ENCODE data around the gene NLGN2. TPM values are rescaled to one million over a fixed set of nuclear protein-coding genes. Genes with fewer than 3 reads are reported as not detected.

NLGN2 gene
- total RNA-seq, 2 experiments from 2014 or later, result 0.06 to 1.2 TPM

- Histone ChIP-seq H3K27ac (ENCODE audit: low read depth, low read length, poor library complexity, severe bottlenecking) (peak overlapping the region; percentile 77), H3K9me3 (ENCODE audit: low read length) (no peaks in the 10 kb centered on the region), H2AFZ (ENCODE audit: low read length) (peak overlapping the region; percentile 61; the same call in 1 of the 2 replicates), H3K4me3 (ENCODE audit: low read depth, low read length, poor library complexity, severe bottlenecking) (peak overlapping the region; percentile 76), H3K79me2 (ENCODE audit: insufficient read depth, low read depth, low read length) (peaks cover 4% of the 10 kb centered on the region; the same call in 1 of the 2 replicates), H4K20me1 (ENCODE audit: insufficient read depth, low read length) (no peaks in the 10 kb centered on the region), H3K4me2 (ENCODE audit: low read length) (peak overlapping the region; percentile 99), H3K4me1 (ENCODE audit: insufficient read depth, low read length, poor library complexity, severe bottlenecking) (peaks cover 39% of the 10 kb centered on the region), H3K36me3 (ENCODE audit: insufficient read depth, low read length) (no peaks in the 10 kb centered on the region), H3K9me2 (ENCODE audit: insufficient read depth, low read length) (no peaks in the 10 kb centered on the region)
- intact Hi-C loops (cut with micrococcal nuclease; ENCODE audit: unreplicated experiment), result loop anchor here (1.0 to 5.0 kb wide), 4 partner anchors 155 to 399 kb away; partner anchors contain the start of genes ELP5, SLC16A13, SLC2A4 and WRAP53
- no peak for TF ChIP-seq EZH2phosphoT487 (IDR thresholded peaks at IDR 0.05; ENCODE audit: borderline replicate concordance, low read depth, low read length)
- peak; percentile 78 for TF ChIP-seq CTCF (conservative IDR thresholded peaks at IDR 0.05; ENCODE audit: low read length)
- DNase-seq (ENCODE audit: low spot score), result peak; percentile 83
- CTCF ChIA-PET (ENCODE audit: unreplicated experiment), result interaction anchor here (1.0 to 1.9 kb wide), 8 partner anchors 19 to 125 kb away, joined by 3 to 18 read pairs (median 4); partner anchors contain the start of genes TMEM256 and TMEM95
- TSS peak; percentile 84 for BruUV-seq (replicated peaks)
- POLR2A ChIA-PET, result interaction anchor here (0.5 to 2.5 kb wide), 8 partner anchors 8 to 125 kb away, joined by 3 to 8 read pairs (median 4); partner anchors contain the start of genes ACAP1 and TMEM256
Observed at GRCh38 chr17:7435676-7436555, 28.3 kb downstream of the NLGN2 start.

- Histone ChIP-seq H3K36me3 (ENCODE audit: insufficient read depth, low read length) (no peaks in the 10 kb centered on the region), H4K20me1 (ENCODE audit: insufficient read depth, low read length) (no peaks in the 10 kb centered on the region), H3K79me2 (ENCODE audit: insufficient read depth, low read depth, low read length) (peaks cover 4% of the 10 kb centered on the region; the same call in 1 of the 2 replicates), H3K9me3 (ENCODE audit: low read length) (no peaks in the 10 kb centered on the region), H3K4me1 (ENCODE audit: insufficient read depth, low read length, poor library complexity, severe bottlenecking) (peaks cover 40% of the 10 kb centered on the region), H3K27ac (ENCODE audit: low read depth, low read length, poor library complexity, severe bottlenecking) (peak overlapping the region; percentile 77), H2AFZ (ENCODE audit: low read length) (peak overlapping the region; percentile 61; the same call in 1 of the 2 replicates), H3K4me3 (ENCODE audit: low read depth, low read length, poor library complexity, severe bottlenecking) (peak overlapping the region; percentile 76), H3K9me2 (ENCODE audit: insufficient read depth, low read length) (no peaks in the 10 kb centered on the region), H3K4me2 (ENCODE audit: low read length) (peak overlapping the region; percentile 99)
- ChIA-PET POLR2A (interaction anchor here (0.5 to 2.5 kb wide), 3 partner anchors 12 to 174 kb away, joined by 3 to 8 read pairs (median 6); partner anchors contain the start of gene TMEM256), CTCF (ENCODE audit: unreplicated experiment) (interaction anchor here (0.6 to 1.9 kb wide), 6 partner anchors 18 to 124 kb away, joined by 3 to 18 read pairs (median 6); partner anchors contain the start of genes TMEM256 and TMEM95)
- intact Hi-C loops (cut with micrococcal nuclease; ENCODE audit: unreplicated experiment), result loop anchor here (1.0 to 5.0 kb wide), 5 partner anchors 48 to 399 kb away; partner anchors contain the start of genes POLR2A, SENP3, SLC16A13 and WRAP53
- BruUV-seq (replicated peaks), result no TSS peak
- peak; percentile 91 for DNase-seq (ENCODE audit: low spot score)
- peak; percentile 88 for TF ChIP-seq CTCF (conservative IDR thresholded peaks at IDR 0.05; ENCODE audit: low read length)
- TF ChIP-seq EZH2phosphoT487 (IDR thresholded peaks at IDR 0.05; ENCODE audit: borderline replicate concordance, low read depth, low read length), result no peak
Observed at GRCh38 chr17:7436556-7437368, 29.1 kb downstream of the NLGN2 start.

Data from OCI-LY7 (cell line).